Stimulated activated effector memory CD8-positive, alpha-beta T cell treated with anti-CD3 and anti-CD28 coated beads, Interleukin-12 subunit alpha, Interleukin-12 subunit beta, amount 100 ng/mL, for 72 hours (primary cell): ENCODE measurements around the gene PDZD2.

ENCODE experiments used
- ATAC-seq: fragments of 150-1000 bp; cut with Tn5 transposase; 2 replicates; pipeline ENCODE4 v1.10.0; 2021
- DNase-seq, 2 donors: peaks; one replicate each; pipeline ENCODE4 v3.0.0; 2021 to 2022; ENCODE audit warnings: low spot score in 2 of 2
- H3K27ac Mint-ChIP-seq: one replicate; pipeline ENCODE4 v1.8.0; 2022; ENCODE audit warnings: mild to moderate bottlenecking, mixed read lengths
- H3K36me3 Mint-ChIP-seq: one replicate; pipeline ENCODE4 v1.8.0; 2022; ENCODE audit warnings: mild to moderate bottlenecking, mixed read lengths
- H3K4me1 Mint-ChIP-seq: one replicate; pipeline ENCODE4 v1.8.0; 2022; ENCODE audit warnings: mixed read lengths
- H3K4me3 Mint-ChIP-seq: one replicate; pipeline ENCODE4 v1.8.0; 2022; ENCODE audit warnings: mild to moderate bottlenecking, mixed read lengths
- H3K9me3 Mint-ChIP-seq: one replicate; pipeline ENCODE4 v1.8.0; 2022; ENCODE audit warnings: mixed read lengths

Gene PDZD2

GRCh38 chr5:32088214-32088613 lies 449.3 kb downstream of the PDZD2 start:
- no peaks in the 10 kb centered on the region for H3K4me1 Mint-ChIP-seq
- DNase-seq (no peak), ATAC-seq (no peak)
- H3K27ac Mint-ChIP-seq = no peak overlapping the region
- H3K4me3 Mint-ChIP-seq = no peak overlapping the region
- peaks cover 6% of the 10 kb centered on the region for H3K36me3 Mint-ChIP-seq
- no peaks in the 10 kb centered on the region for H3K9me3 Mint-ChIP-seq

GRCh38 chr5:32089146-32090000 lies 450.4 kb downstream of the PDZD2 start:
- Mint-ChIP-seq H3K27ac (no peak overlapping the region), H3K9me3 (no peaks in the 10 kb centered on the region), H3K4me3 (no peak overlapping the region), H3K4me1 (no peaks in the 10 kb centered on the region), H3K36me3 (peaks cover 6% of the 10 kb centered on the region)
- ATAC-seq (no peak), DNase-seq (no peak)

- Mint-ChIP-seq H3K4me1 (no peaks in the 10 kb centered on the region), H3K27ac (no peak overlapping the region), H3K9me3 (no peaks in the 10 kb centered on the region), H3K36me3 (peaks cover 6% of the 10 kb centered on the region), H3K4me3 (no peak overlapping the region)
- ATAC-seq = no peak
- DNase-seq = no peak
Measured at GRCh38 chr5:32090026-32090754, 451.3 kb downstream of the PDZD2 start.

- DNase-seq = no peak
- Mint-ChIP-seq H3K36me3 (peaks cover 6% of the 10 kb centered on the region), H3K4me3 (no peak overlapping the region), H3K4me1 (no peaks in the 10 kb centered on the region), H3K9me3 (no peaks in the 10 kb centered on the region), H3K27ac (no peak overlapping the region)
- ATAC-seq = no peak
Measured at GRCh38 chr5:32090755-32091128, 451.8 kb downstream of the PDZD2 start.

- ATAC-seq = peak; percentile 92
- no peaks in the 10 kb centered on the region for H3K4me1 Mint-ChIP-seq
- no peaks in the 10 kb centered on the region for H3K9me3 Mint-ChIP-seq
- H3K27ac Mint-ChIP-seq = peak overlapping the region; percentile 5
- peaks cover 13% of the 10 kb centered on the region for H3K36me3 Mint-ChIP-seq
- no peak overlapping the region for H3K4me3 Mint-ChIP-seq
- DNase-seq = peak; percentile 48 to 81
Measured at GRCh38 chr5:32092938-32093812, 454.2 kb downstream of the PDZD2 start.

- ATAC-seq (no peak), DNase-seq (no peak)
- Mint-ChIP-seq H3K4me3 (no peak overlapping the region), H3K27ac (peak overlapping the region; percentile 56), H3K36me3 (peaks cover 25% of the 10 kb centered on the region), H3K9me3 (no peaks in the 10 kb centered on the region), H3K4me1 (no peaks in the 10 kb centered on the region)
Measured at GRCh38 chr5:32094691-32095090, 455.8 kb downstream of the PDZD2 start.

GRCh38 chr5:32095261-32095671 lies 456.3 kb downstream of the PDZD2 start:
- H3K4me3 Mint-ChIP-seq = no peak overlapping the region
- H3K4me1 Mint-ChIP-seq = no peaks in the 10 kb centered on the region
- H3K36me3 Mint-ChIP-seq = peaks cover 29% of the 10 kb centered on the region
- DNase-seq (no peak), ATAC-seq (no peak)
- H3K9me3 Mint-ChIP-seq = no peaks in the 10 kb centered on the region
- H3K27ac Mint-ChIP-seq = peak overlapping the region; percentile 56

- no peak for ATAC-seq
Measured at GRCh38 chr5:32096891-32097595, 458.1 kb downstream of the PDZD2 start.

GRCh38 chr5:32098291-32098690 lies 459.4 kb downstream of the PDZD2 start:
- Mint-ChIP-seq H3K27ac (no peak overlapping the region), H3K9me3 (no peaks in the 10 kb centered on the region)
- no peak for ATAC-seq

More at GRCh38 chr5:32096891-32097595, 458.1 kb downstream of the PDZD2 start:
- Mint-ChIP-seq H3K4me3 (no peak overlapping the region), H3K36me3 (peaks cover 35% of the 10 kb centered on the region), H3K27ac (peak overlapping the region; percentile 32), H3K9me3 (no peaks in the 10 kb centered on the region), H3K4me1 (no peaks in the 10 kb centered on the region)
- no peak for DNase-seq

GRCh38 chr5:32098890-32099310 lies 460.0 kb downstream of the PDZD2 start:
- H3K4me1 Mint-ChIP-seq = no peaks in the 10 kb centered on the region
- ATAC-seq (no peak), DNase-seq (no peak)
- no peaks in the 10 kb centered on the region for H3K9me3 Mint-ChIP-seq
- peaks cover 54% of the 10 kb centered on the region for H3K36me3 Mint-ChIP-seq
- no peak overlapping the region for H3K4me3 Mint-ChIP-seq
- peak overlapping the region; percentile 73 for H3K27ac Mint-ChIP-seq

More at GRCh38 chr5:32098291-32098690, 459.4 kb downstream of the PDZD2 start:
- peaks cover 47% of the 10 kb centered on the region for H3K36me3 Mint-ChIP-seq
- H3K4me1 Mint-ChIP-seq = no peaks in the 10 kb centered on the region
- H3K4me3 Mint-ChIP-seq = no peak overlapping the region
- no peak for DNase-seq

GRCh38 chr5:32099486-32100035 lies 460.6 kb downstream of the PDZD2 start:
- DNase-seq (no peak), ATAC-seq (no peak)
- Mint-ChIP-seq H3K27ac (peak overlapping the region; percentile 73), H3K36me3 (peaks cover 60% of the 10 kb centered on the region), H3K4me1 (no peaks in the 10 kb centered on the region), H3K9me3 (no peaks in the 10 kb centered on the region), H3K4me3 (no peak overlapping the region)

- no peaks in the 10 kb centered on the region for H3K4me1 Mint-ChIP-seq
- peaks cover 67% of the 10 kb centered on the region for H3K36me3 Mint-ChIP-seq
- no peaks in the 10 kb centered on the region for H3K9me3 Mint-ChIP-seq
- ATAC-seq (no peak), DNase-seq (no peak)
- peak overlapping the region; percentile 73 for H3K27ac Mint-ChIP-seq
- no peak overlapping the region for H3K4me3 Mint-ChIP-seq
Measured at GRCh38 chr5:32100230-32100629, 461.3 kb downstream of the PDZD2 start.

GRCh38 chr5:32100691-32101302 lies 461.9 kb downstream of the PDZD2 start:
- Mint-ChIP-seq H3K27ac (no peak overlapping the region), H3K9me3 (no peaks in the 10 kb centered on the region), H3K4me1 (no peaks in the 10 kb centered on the region), H3K36me3 (peaks cover 73% of the 10 kb centered on the region), H3K4me3 (no peak overlapping the region)
- no peak for DNase-seq
- ATAC-seq = no peak
